Gastrocnemius medialis (tissue), 4 donors: ENCODE results near the gene PLEKHM2. TPM values are rescaled to one million over a fixed set of nuclear protein-coding genes. Genes with fewer than 3 reads are reported as not detected.

Source experiments
- ATAC-seq, 2 donors: fragments of 150-250 bp; one replicate each; pipeline ENCODE4 v1.9.1; 2016
- DNase-seq, 2 donors: peaks; one replicate each; pipeline ENCODE4 v3.0.0-alpha.2; 2019
- H3K27ac ChIP-seq, 4 donors: fragments of 200-600 bp; sonication (generic); 1 replicate in 1 of 4; 2 replicates in 3 of 4; pipeline ENCODE4 v1.5.1; 2016 to 2018; ENCODE audit warnings: mild to moderate bottlenecking in 2 of 4, moderate library complexity in 1 of 4
- H3K27me3 ChIP-seq, 3 donors: fragments of 200-600 bp; sonication (generic) in 2 of 3; 1 replicate in 1 of 3; 2 replicates in 2 of 3; pipeline versions ENCODE4 v1.5.1 to v1.6.0; 2016 to 2019; ENCODE audit warnings: mild to moderate bottlenecking in 1 of 3, moderate library complexity in 1 of 3
- H3K36me3 ChIP-seq, 2 donors: fragments of 200-600 bp; sonication (generic) in 1 of 2; one replicate each; pipeline ENCODE4 v1.5.1; 2017 to 2018
- H3K4me1 ChIP-seq, 2 donors: fragments of 200-600 bp; sonication (generic) in 1 of 2; one replicate each; pipeline ENCODE4 v1.5.1; 2016 to 2017; ENCODE audit warnings: mild to moderate bottlenecking in 2 of 2
- H3K4me3 ChIP-seq, 4 donors: fragments of 200-600 bp; sonication (generic) in 3 of 4; 1 replicate in 1 of 4; 2 replicates in 3 of 4; pipeline ENCODE4 v1.5.1; 2016 to 2019; ENCODE audit warnings: mild to moderate bottlenecking in 2 of 4
- H3K9me3 ChIP-seq, 3 donors: fragments of 200-600 bp; sonication (generic) in 2 of 3; 1 replicate in 1 of 3; 2 replicates in 2 of 3; pipeline ENCODE4 v1.5.1; 2016 to 2019
- CTCF ChIP-seq, 5 experiments: fragments of 450-650 bp in 3 of 5; fragments of 200-600 bp in 2 of 5; sonication (generic) in 2 of 5; IDR thresholded peaks in 4 of 5; conservative IDR thresholded peaks in 1 of 5; 1 replicate in 4 of 5; 2 replicates in 1 of 5; pipeline ENCODE4 v1.5.1; 2016 to 2019; ENCODE audit warnings: antibody characterized with exemption in 5 of 5, mild to moderate bottlenecking in 3 of 5, moderate library complexity in 3 of 5
- POLR2A ChIP-seq, 2 donors: fragments of 450-650 bp; IDR thresholded peaks; one replicate each; pipeline ENCODE4 v1.6.1; 2017; ENCODE audit warnings: antibody characterized with exemption in 2 of 2, mild to moderate bottlenecking in 2 of 2, moderate library complexity in 2 of 2
- in situ Hi-C, 4 donors: fragments of 200-750 bp; cut with MboI; loops; one replicate each; pipeline versions ENCODE4 v1.15.0 to v1.8.0; 2017; ENCODE audit warnings: low sequenced_read_pairs in 4 of 4
- intact Hi-C: fragments of 100-400 bp; cut with DNase I; formaldehyde crosslinking; loops from one replicate; pipeline ENCODE4 v1.15.1; 2023; ENCODE audit warnings: low total_unique reads
- total RNA-seq, 4 donors: library from RNA; depleted of rRNA; stranded (reverse); fragments of >200 nt; gene quantifications; one replicate each; pipeline versions ENCODE4 v1.1.0 to v1.2.3, GENCODE V29; 2016

The PLEKHM2 gene
- total RNA-seq, 4 donors from 2014 or later: 86.7 to 170 (median 144) TPM

- intact Hi-C loops: no loop called here
- in situ Hi-C loops: no loop called here
- Histone ChIP-seq H3K27ac (peak overlapping the region; percentile 79 to 91 (median 89)), H3K36me3 (peaks cover 3 to 48% of the 10 kb centered on the region in 2 donors), H3K4me3 (no peak overlapping the region), H3K9me3 (no peaks in the 10 kb centered on the region), H3K27me3 (no peaks in the 10 kb centered on the region), H3K4me1 (peaks cover 29 to 31% of the 10 kb centered on the region in 2 donors)
- ATAC-seq: no peak
- TF ChIP-seq CTCF (IDR thresholded peaks at IDR 0.05 in 4 of 5, conservative IDR thresholded peaks at IDR 0.05 in 1 of 5) (no peak), POLR2A (IDR thresholded peaks at IDR 0.05) (no peak)
- no peak for DNase-seq
Observed at GRCh38 chr1:15654091-15654690, 29.9 kb upstream of the PLEKHM2 start.

GRCh38 chr1:15656464-15656863 is 27.7 kb upstream of the PLEKHM2 start:
- H3K27ac ChIP-seq: peak overlapping the region; percentile 79 to 91 (median 89)
- H3K27me3 ChIP-seq: no peaks in the 10 kb centered on the region
- H3K4me3 ChIP-seq: no peak overlapping the region
- in situ Hi-C loops (no loop called here), intact Hi-C loops (loop anchor here (1.0 to 2.0 kb wide), 2 partner anchors 47 to 84 kb away; no protein-coding TSS in a partner anchor)
- H3K36me3 ChIP-seq: peaks cover 3 to 49% of the 10 kb centered on the region in 2 donors
- DNase-seq (peak; percentile 54 to 75), ATAC-seq (peak; percentile 89 to 92)
- H3K4me1 ChIP-seq: peaks cover 29 to 31% of the 10 kb centered on the region in 2 donors
- TF ChIP-seq POLR2A (IDR thresholded peaks at IDR 0.05) (peak in 1 of 2 donors; percentile 21), CTCF (IDR thresholded peaks at IDR 0.05 in 4 of 5, conservative IDR thresholded peaks at IDR 0.05 in 1 of 5) (no peak)
- H3K9me3 ChIP-seq: no peaks in the 10 kb centered on the region

GRCh38 chr1:15657021-15657420 is 27.1 kb upstream of the PLEKHM2 start:
- Histone ChIP-seq H3K27ac (peak overlapping the region; percentile 79 to 91 (median 89)), H3K9me3 (no peaks in the 10 kb centered on the region), H3K36me3 (peaks cover 3 to 49% of the 10 kb centered on the region in 2 donors), H3K4me3 (no peak overlapping the region), H3K27me3 (no peaks in the 10 kb centered on the region), H3K4me1 (peaks cover 29 to 31% of the 10 kb centered on the region in 2 donors)
- TF ChIP-seq POLR2A (IDR thresholded peaks at IDR 0.05) (no peak), CTCF (IDR thresholded peaks at IDR 0.05 in 4 of 5, conservative IDR thresholded peaks at IDR 0.05 in 1 of 5) (no peak)
- in situ Hi-C loops: no loop called here
- DNase-seq (no peak), ATAC-seq (no peak)
- intact Hi-C loops: loop anchor here (2.0 kb wide), 1 partner anchor 84 kb away; no protein-coding TSS in a partner anchor

GRCh38 chr1:15660151-15660550 is 24.0 kb upstream of the PLEKHM2 start:
- in situ Hi-C loops: no loop called here
- no peak for ATAC-seq
- no peak for TF ChIP-seq POLR2A (IDR thresholded peaks at IDR 0.05)
- no peak for TF ChIP-seq CTCF (IDR thresholded peaks at IDR 0.05 in 4 of 5, conservative IDR thresholded peaks at IDR 0.05 in 1 of 5)
- Histone ChIP-seq H3K4me1 (peaks cover 38 to 40% of the 10 kb centered on the region in 2 donors), H3K27ac (peak overlapping the region in 3 of 4 donors; percentile 8 to 88 (median 43)), H3K4me3 (no peak overlapping the region), H3K36me3 (peaks cover 0 to 44% of the 10 kb centered on the region in 2 donors), H3K27me3 (no peaks in the 10 kb centered on the region), H3K9me3 (no peaks in the 10 kb centered on the region)
- DNase-seq: no peak
- intact Hi-C loops: no loop called here
